HEK293 (cell line): ENCODE results near the gene ARHGAP24.

Experiments
- CTCF ChIA-PET: fragments of 350-600 bp; formaldehyde crosslinking; extraction: SDS; loops from one replicate; lab custom pipeline; 2021; ENCODE audit warnings: antibody characterized with exemption; lab: Yijun Ruan, JAX
- POLR2A ChIA-PET: fragments of 300-600 bp; formaldehyde crosslinking; extraction: SDS; loops from one replicate; lab custom pipeline; 2020; ENCODE audit warnings: antibody characterized with exemption, inconsistent platforms; lab: Yijun Ruan, JAX
- H3K27ac ChIP-seq: fragments of 200-500 bp; sonication (Bioruptor generic); 2 replicates; pipeline ENCODE4 v1.5.1; 2014; ENCODE audit warnings: low read depth, low read length, control low read depth, inconsistent platforms; ENCODE audit errors: extremely low read depth
- H3K36me3 ChIP-seq, 2 experiments: fragments of 200-500 bp in 1 of 2; sonication (Bioruptor generic) in 1 of 2; 1 replicate in 1 of 2; 2 replicates in 1 of 2; pipeline ENCODE4 v1.5.1; 2014 to 2017; ENCODE audit warnings: inconsistent platforms in 2 of 2, low read length in 2 of 2; ENCODE audit not compliant: control insufficient read depth in 2 of 2, insufficient read depth in 1 of 2
- H3K4me1 ChIP-seq: fragments of 200-500 bp; sonication (Bioruptor generic); 2 replicates; pipeline ENCODE4 v1.5.1; 2014; ENCODE audit warnings: mild to moderate bottlenecking, low read length, inconsistent platforms; ENCODE audit not compliant: control insufficient read depth, insufficient read depth
- H3K4me3 ChIP-seq: 2 replicates; pipeline ENCODE4 v1.5.1; 2011; ENCODE audit warnings: low read depth, mild to moderate bottlenecking, control low read depth, low read length, moderate library complexity
- H3K9me3 ChIP-seq: fragments of 200-500 bp; sonication (Bioruptor generic); 2 replicates; pipeline ENCODE4 v1.5.1; 2014; ENCODE audit warnings: low read depth, low read length, inconsistent platforms; ENCODE audit not compliant: control insufficient read depth, insufficient read depth
- PRDM10 ChIP-seq: fragments of 450-650 bp; formaldehyde crosslinking; IDR thresholded peaks from 2 replicates; pipeline ENCODE4 v1.5.1; 2016; ENCODE audit warnings: missing biosample characterization, missing genetic modification characterization
- SCRT2 ChIP-seq: fragments of 450-650 bp; formaldehyde crosslinking; IDR thresholded peaks from 2 replicates; pipeline ENCODE4 v1.5.1; 2016; ENCODE audit warnings: missing biosample characterization, missing genetic modification characterization
- SETDB1 ChIP-seq: IDR thresholded peaks from one replicate; pipeline ENCODE4 v1.6.1; 2017; ENCODE audit warnings: mild to moderate bottlenecking, low read length, moderate library complexity, mixed read lengths; ENCODE audit not compliant: insufficient read length
- WT1 ChIP-seq: fragments of 450-650 bp; formaldehyde crosslinking; IDR thresholded peaks from 2 replicates; pipeline ENCODE4 v1.5.1; 2016; ENCODE audit warnings: missing biosample characterization, missing genetic modification characterization
- ZBTB1 ChIP-seq: fragments of 450-650 bp; formaldehyde crosslinking; IDR thresholded peaks from 2 replicates; pipeline ENCODE4 v1.5.1; 2016; ENCODE audit warnings: missing biosample characterization, missing genetic modification characterization
- ZBTB10 ChIP-seq: fragments of 450-650 bp; formaldehyde crosslinking; IDR thresholded peaks from 2 replicates; pipeline ENCODE4 v1.5.1; 2016; ENCODE audit warnings: missing biosample characterization, missing genetic modification characterization
- ZIC2 ChIP-seq: fragments of 450-650 bp; formaldehyde crosslinking; IDR thresholded peaks from 2 replicates; pipeline ENCODE4 v1.5.1; 2016; ENCODE audit warnings: missing biosample characterization, missing genetic modification characterization
- ZNF112 ChIP-seq: fragments of 450-650 bp; formaldehyde crosslinking; IDR thresholded peaks from 2 replicates; pipeline ENCODE4 v1.5.0; 2017; ENCODE audit warnings: missing biosample characterization, missing genetic modification characterization
- ZNF140 ChIP-seq: fragments of 450-650 bp; formaldehyde crosslinking; IDR thresholded peaks from 2 replicates; pipeline ENCODE4 v1.5.1; 2016; ENCODE audit warnings: missing biosample characterization, missing genetic modification characterization
- ZNF16 ChIP-seq: fragments of 450-650 bp; formaldehyde crosslinking; IDR thresholded peaks from 2 replicates; pipeline ENCODE4 v1.5.1; 2016; ENCODE audit warnings: low read depth, missing biosample characterization, missing genetic modification characterization
- ZNF184 ChIP-seq: fragments of 450-650 bp; IDR thresholded peaks from 2 replicates; pipeline ENCODE4 v1.5.1; 2018; ENCODE audit warnings: missing biosample characterization, mild to moderate bottlenecking, missing genetic modification characterization
- ZNF214 ChIP-seq: fragments of 450-650 bp; formaldehyde crosslinking; IDR thresholded peaks from 2 replicates; pipeline ENCODE4 v1.5.1; 2017; ENCODE audit warnings: missing biosample characterization, mild to moderate bottlenecking, missing genetic modification characterization, borderline replicate concordance
- ZNF221 ChIP-seq: fragments of 450-650 bp; formaldehyde crosslinking; IDR thresholded peaks from 2 replicates; pipeline ENCODE4 v1.5.1; 2017; ENCODE audit warnings: missing biosample characterization, missing genetic modification characterization, borderline replicate concordance
- ZNF341 ChIP-seq: fragments of 450-650 bp; formaldehyde crosslinking; IDR thresholded peaks from 2 replicates; pipeline ENCODE4; 2016; ENCODE audit warnings: low read depth, missing biosample characterization, missing genetic modification characterization
- ZNF354C ChIP-seq: fragments of 450-650 bp; formaldehyde crosslinking; IDR thresholded peaks from 2 replicates; pipeline ENCODE4 v1.5.1; 2016; ENCODE audit warnings: missing biosample characterization, missing genetic modification characterization, low read depth, borderline replicate concordance
- ZNF366 ChIP-seq: fragments of 450-650 bp; formaldehyde crosslinking; conservative IDR thresholded peaks from 2 replicates; pipeline ENCODE4 v1.5.1; 2016; ENCODE audit warnings: missing biosample characterization, missing genetic modification characterization
- ZNF391 ChIP-seq: fragments of 450-650 bp; formaldehyde crosslinking; IDR thresholded peaks from 2 replicates; pipeline ENCODE4 v1.5.1; 2016; ENCODE audit warnings: low read depth, missing biosample characterization, missing genetic modification characterization, borderline replicate concordance
- ZNF473 ChIP-seq: fragments of 450-650 bp; formaldehyde crosslinking; IDR thresholded peaks from 2 replicates; pipeline ENCODE4 v1.5.1; 2017; ENCODE audit warnings: missing biosample characterization, missing genetic modification characterization
- ZNF580 ChIP-seq: fragments of 450-650 bp; formaldehyde crosslinking; IDR thresholded peaks from 2 replicates; pipeline ENCODE4 v1.5.1; 2016; ENCODE audit warnings: missing biosample characterization, missing genetic modification characterization
- ZNF585B ChIP-seq: fragments of 450-650 bp; formaldehyde crosslinking; IDR thresholded peaks from 2 replicates; pipeline ENCODE4 v1.5.1; 2016; ENCODE audit warnings: missing biosample characterization, missing genetic modification characterization
- ZNF776 ChIP-seq: fragments of 450-650 bp; formaldehyde crosslinking; IDR thresholded peaks from 2 replicates; pipeline ENCODE4 v1.5.0; 2017; ENCODE audit warnings: missing biosample characterization, missing genetic modification characterization, borderline replicate concordance
- ZNF843 ChIP-seq: fragments of 450-650 bp; formaldehyde crosslinking; IDR thresholded peaks from 2 replicates; pipeline ENCODE4 v1.5.1; 2016; ENCODE audit warnings: missing biosample characterization, missing genetic modification characterization
- TF ChIP-seq, protein P1 (sequence below): fragments of 450-650 bp; formaldehyde crosslinking; IDR thresholded peaks from 2 replicates; pipeline ENCODE4 v1.5.1; 2016; ENCODE audit warnings: missing biosample characterization, missing genetic modification characterization
- TF ChIP-seq, protein P2 (sequence below): fragments of 450-650 bp; formaldehyde crosslinking; IDR thresholded peaks from 2 replicates; pipeline ENCODE4 v1.5.1; 2017; ENCODE audit warnings: missing biosample characterization, missing genetic modification characterization

The ARHGAP24 gene

DNA sequence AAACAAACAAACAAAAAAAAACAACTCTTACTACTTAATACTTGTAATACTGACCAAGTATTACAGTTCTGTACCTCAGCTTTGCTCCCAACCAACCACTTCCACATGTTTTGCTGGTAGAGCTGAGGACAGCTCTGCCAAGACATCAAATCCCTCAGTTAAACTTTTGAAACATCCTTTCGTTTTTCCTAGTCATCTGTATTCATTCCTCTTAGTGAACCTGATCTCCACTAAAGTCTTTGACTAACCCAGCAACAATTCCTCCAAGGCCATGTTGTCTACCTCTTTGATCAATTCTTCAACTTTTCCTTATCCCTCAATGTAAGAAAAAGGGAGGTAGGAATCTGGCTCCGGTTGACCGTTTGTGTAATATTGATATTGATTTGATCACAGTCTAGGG lies 247.5 kb downstream of the ARHGAP24 start:
- no peaks in the 10 kb centered on the region for H3K4me1 ChIP-seq
- CTCF ChIA-PET: interaction anchor here (0.6 to 0.7 kb wide), 2 partner anchors 19 to 49 kb away, joined by 3 to 4 read pairs; no protein-coding TSS in a partner anchor
- no peaks in the 10 kb centered on the region for H3K36me3 ChIP-seq
- no peak for TF ChIP-seq ZNF221 (tag by site-specific recombination)
- no peak for TF ChIP-seq ZNF843 (tag by site-specific recombination)
- no peak for TF ChIP-seq WT1 (tag by site-specific recombination)
- TF ChIP-seq ZNF140 (tag by site-specific recombination): no peak
- TF ChIP-seq ZNF580: no peak
- TF ChIP-seq ZNF776 (tag by site-specific recombination): no peak
- no peak for TF ChIP-seq SCRT2 (tag by site-specific recombination)
- no peak for TF ChIP-seq PRDM10
- TF ChIP-seq ZBTB10 (tag by site-specific recombination): no peak
- TF ChIP-seq, protein P1, sequence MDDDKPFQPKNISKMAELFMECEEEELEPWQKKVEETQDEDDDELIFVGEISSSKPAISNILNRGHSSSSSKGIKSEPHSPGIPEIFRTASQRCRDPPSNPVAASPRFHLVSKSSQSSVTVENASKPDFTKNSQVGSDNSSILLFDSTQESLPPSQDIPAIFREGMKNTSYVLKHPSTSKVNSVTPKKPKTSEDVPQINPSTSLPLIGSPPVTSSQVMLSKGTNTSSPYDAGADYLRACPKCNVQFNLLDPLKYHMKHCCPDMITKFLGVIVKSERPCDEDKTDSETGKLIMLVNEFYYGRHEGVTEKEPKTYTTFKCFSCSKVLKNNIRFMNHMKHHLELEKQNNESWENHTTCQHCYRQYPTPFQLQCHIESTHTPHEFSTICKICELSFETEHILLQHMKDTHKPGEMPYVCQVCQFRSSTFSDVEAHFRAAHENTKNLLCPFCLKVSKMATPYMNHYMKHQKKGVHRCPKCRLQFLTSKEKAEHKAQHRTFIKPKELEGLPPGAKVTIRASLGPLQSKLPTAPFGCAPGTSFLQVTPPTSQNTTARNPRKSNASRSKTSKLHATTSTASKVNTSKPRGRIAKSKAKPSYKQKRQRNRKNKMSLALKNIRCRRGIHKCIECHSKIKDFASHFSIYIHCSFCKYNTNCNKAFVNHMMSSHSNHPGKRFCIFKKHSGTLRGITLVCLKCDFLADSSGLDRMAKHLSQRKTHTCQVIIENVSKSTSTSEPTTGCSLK (tag by site-specific recombination): no peak
- TF ChIP-seq ZNF341 (tag by site-specific recombination): no peak
- TF ChIP-seq ZNF473 (tag by site-specific recombination): no peak
- TF ChIP-seq ZBTB1 (tag by site-specific recombination): no peak
- TF ChIP-seq ZNF214 (tag by site-specific recombination): no peak
- TF ChIP-seq ZNF354C (tag by site-specific recombination): no peak
- TF ChIP-seq, all 188 proteins: peak for 0
- POLR2A ChIA-PET: no interaction called here
- Histone ChIP-seq H3K9me3 (no peaks in the 10 kb centered on the region), H3K4me3 (no peak overlapping the region), H3K27ac (no peak overlapping the region)

- CTCF ChIA-PET: interaction anchor here (0.6 to 0.7 kb wide), 2 partner anchors 19 to 49 kb away, joined by 3 to 4 read pairs; no protein-coding TSS in a partner anchor
- Histone ChIP-seq H3K27ac (no peak overlapping the region), H3K4me3 (no peak overlapping the region), H3K9me3 (no peaks in the 10 kb centered on the region), H3K4me1 (no peaks in the 10 kb centered on the region), H3K36me3 (no peaks in the 10 kb centered on the region)
- POLR2A ChIA-PET: no interaction called here
- TF ChIP-seq ZNF391: no peak
- TF ChIP-seq ZNF16 (tag by site-specific recombination): no peak
- TF ChIP-seq SETDB1: no peak
- TF ChIP-seq, protein P2, sequence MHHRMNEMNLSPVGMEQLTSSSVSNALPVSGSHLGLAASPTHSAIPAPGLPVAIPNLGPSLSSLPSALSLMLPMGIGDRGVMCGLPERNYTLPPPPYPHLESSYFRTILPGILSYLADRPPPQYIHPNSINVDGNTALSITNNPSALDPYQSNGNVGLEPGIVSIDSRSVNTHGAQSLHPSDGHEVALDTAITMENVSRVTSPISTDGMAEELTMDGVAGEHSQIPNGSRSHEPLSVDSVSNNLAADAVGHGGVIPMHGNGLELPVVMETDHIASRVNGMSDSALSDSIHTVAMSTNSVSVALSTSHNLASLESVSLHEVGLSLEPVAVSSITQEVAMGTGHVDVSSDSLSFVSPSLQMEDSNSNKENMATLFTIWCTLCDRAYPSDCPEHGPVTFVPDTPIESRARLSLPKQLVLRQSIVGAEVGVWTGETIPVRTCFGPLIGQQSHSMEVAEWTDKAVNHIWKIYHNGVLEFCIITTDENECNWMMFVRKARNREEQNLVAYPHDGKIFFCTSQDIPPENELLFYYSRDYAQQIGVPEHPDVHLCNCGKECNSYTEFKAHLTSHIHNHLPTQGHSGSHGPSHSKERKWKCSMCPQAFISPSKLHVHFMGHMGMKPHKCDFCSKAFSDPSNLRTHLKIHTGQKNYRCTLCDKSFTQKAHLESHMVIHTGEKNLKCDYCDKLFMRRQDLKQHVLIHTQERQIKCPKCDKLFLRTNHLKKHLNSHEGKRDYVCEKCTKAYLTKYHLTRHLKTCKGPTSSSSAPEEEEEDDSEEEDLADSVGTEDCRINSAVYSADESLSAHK (tag by site-specific recombination): no peak
- TF ChIP-seq ZIC2: no peak
- no peak for TF ChIP-seq ZNF112 (tag by site-specific recombination)
- no peak for TF ChIP-seq ZNF585B (tag by site-specific recombination)
- no peak for TF ChIP-seq ZNF184 (tag by site-specific recombination)
- TF ChIP-seq ZNF366: no peak
Measured at GRCh38 chr4:85722807-85723206, 247.9 kb downstream of the ARHGAP24 start.
